GM23338 (cell line): Measurements from ENCODE around the gene GNB1.

Source experiments
- POLR2AphosphoS5 ChIP-seq: IDR thresholded peaks from 2 replicates; pipeline ENCODE4 v1.6.1; 2016; ENCODE audit warnings: antibody characterized with exemption, low read depth
- STAT1 ChIP-seq: IDR thresholded peaks from one replicate; pipeline ENCODE4 v1.6.1; 2016; ENCODE audit warnings: antibody characterized with exemption; ENCODE audit not compliant: unreplicated experiment
- TF ChIP-seq, protein P1 (sequence below): IDR thresholded peaks from one replicate; pipeline ENCODE4 v1.6.1; 2018; ENCODE audit warnings: antibody characterized with exemption; ENCODE audit not compliant: unreplicated experiment
- TF ChIP-seq, protein P2 (sequence below), 2 experiments: fragments of 200-600 bp in 1 of 2; sonication (generic) in 1 of 2; conservative IDR thresholded peaks; 2 replicates each; pipeline versions ENCODE4 v1.5.1 to v1.6.1; 2016 to 2017; ENCODE audit warnings: antibody characterized with exemption in 2 of 2, low read depth in 2 of 2, mild to moderate bottlenecking in 2 of 2, moderate library complexity in 1 of 2

DNA sequence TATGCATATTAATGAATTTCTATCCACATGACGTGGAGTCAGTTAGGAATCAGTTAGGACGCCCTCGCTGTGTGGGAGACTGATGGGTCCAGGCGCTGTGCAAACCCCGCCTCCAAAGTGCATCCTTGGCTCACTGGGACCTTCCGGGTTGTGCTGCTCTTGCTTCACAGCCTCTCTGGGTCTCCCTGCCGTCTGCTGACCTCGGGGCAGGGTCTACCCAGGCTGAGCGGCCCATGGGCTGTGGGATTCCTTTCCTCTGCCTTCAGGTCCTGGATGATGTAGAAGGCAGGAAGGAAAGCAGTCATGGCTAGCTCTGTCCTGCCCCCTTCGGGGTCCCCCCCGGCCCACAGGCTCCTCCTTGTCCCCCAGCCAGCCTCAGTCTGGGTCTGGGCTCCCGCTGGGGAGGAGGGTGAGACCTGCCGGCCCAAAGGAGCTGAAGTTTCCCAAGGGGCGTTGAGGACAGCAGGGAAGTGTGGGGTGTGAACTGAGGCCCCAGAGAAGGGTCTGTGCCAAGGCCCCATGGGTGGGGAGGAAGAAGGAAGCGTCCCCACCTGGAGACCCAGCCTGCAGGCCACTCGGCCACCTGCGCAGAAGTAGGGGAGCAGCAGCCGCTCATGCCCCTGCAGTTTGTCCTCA is 142.1 kb downstream of the GNB1 start:
- TF ChIP-seq, protein P1, sequence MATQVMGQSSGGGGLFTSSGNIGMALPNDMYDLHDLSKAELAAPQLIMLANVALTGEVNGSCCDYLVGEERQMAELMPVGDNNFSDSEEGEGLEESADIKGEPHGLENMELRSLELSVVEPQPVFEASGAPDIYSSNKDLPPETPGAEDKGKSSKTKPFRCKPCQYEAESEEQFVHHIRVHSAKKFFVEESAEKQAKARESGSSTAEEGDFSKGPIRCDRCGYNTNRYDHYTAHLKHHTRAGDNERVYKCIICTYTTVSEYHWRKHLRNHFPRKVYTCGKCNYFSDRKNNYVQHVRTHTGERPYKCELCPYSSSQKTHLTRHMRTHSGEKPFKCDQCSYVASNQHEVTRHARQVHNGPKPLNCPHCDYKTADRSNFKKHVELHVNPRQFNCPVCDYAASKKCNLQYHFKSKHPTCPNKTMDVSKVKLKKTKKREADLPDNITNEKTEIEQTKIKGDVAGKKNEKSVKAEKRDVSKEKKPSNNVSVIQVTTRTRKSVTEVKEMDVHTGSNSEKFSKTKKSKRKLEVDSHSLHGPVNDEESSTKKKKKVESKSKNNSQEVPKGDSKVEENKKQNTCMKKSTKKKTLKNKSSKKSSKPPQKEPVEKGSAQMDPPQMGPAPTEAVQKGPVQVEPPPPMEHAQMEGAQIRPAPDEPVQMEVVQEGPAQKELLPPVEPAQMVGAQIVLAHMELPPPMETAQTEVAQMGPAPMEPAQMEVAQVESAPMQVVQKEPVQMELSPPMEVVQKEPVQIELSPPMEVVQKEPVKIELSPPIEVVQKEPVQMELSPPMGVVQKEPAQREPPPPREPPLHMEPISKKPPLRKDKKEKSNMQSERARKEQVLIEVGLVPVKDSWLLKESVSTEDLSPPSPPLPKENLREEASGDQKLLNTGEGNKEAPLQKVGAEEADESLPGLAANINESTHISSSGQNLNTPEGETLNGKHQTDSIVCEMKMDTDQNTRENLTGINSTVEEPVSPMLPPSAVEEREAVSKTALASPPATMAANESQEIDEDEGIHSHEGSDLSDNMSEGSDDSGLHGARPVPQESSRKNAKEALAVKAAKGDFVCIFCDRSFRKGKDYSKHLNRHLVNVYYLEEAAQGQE, result no peak
- TF ChIP-seq, protein P2, sequence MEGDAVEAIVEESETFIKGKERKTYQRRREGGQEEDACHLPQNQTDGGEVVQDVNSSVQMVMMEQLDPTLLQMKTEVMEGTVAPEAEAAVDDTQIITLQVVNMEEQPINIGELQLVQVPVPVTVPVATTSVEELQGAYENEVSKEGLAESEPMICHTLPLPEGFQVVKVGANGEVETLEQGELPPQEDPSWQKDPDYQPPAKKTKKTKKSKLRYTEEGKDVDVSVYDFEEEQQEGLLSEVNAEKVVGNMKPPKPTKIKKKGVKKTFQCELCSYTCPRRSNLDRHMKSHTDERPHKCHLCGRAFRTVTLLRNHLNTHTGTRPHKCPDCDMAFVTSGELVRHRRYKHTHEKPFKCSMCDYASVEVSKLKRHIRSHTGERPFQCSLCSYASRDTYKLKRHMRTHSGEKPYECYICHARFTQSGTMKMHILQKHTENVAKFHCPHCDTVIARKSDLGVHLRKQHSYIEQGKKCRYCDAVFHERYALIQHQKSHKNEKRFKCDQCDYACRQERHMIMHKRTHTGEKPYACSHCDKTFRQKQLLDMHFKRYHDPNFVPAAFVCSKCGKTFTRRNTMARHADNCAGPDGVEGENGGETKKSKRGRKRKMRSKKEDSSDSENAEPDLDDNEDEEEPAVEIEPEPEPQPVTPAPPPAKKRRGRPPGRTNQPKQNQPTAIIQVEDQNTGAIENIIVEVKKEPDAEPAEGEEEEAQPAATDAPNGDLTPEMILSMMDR (conservative IDR thresholded peaks at IDR 0.05; ENCODE audit: low read depth in 2 of 2), result no peak
- TF ChIP-seq STAT1, result no peak
- TF ChIP-seq POLR2AphosphoS5, result no peak
